ENCODE results near the gene WRNIP1.

DNA sequence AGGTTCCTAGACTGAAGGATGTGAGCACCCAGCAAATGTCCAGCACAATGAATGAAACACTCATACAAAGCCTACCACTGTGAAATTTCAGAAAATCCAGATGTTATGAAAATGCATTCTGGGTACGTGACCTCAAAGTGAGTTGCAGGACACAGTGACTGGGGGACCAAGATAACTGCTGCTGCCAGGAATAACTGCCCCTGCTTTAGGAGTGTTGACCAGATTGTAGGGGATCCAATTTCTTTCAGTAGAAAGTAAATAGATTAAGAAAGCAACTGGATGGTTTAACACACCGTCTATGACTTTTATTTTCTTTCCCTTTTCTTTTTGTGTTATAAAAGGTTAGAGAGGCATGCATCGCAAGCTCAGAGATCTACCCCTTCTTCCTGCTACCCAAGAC, 44.0 kb upstream of the WRNIP1 start:
- TF ChIP-seq CTCF (IDR thresholded peaks at IDR 0.05) (no peak), POLR2A (IDR thresholded peaks at IDR 0.05) (no peak)
